Measurements from ENCODE around the gene IMMT. TPM values are rescaled to one million over a fixed set of nuclear protein-coding genes. Genes with fewer than 3 reads are reported as not detected.

The IMMT gene
- total and polyA plus RNA-seq, 2 of the 8 experiments (the other 6 are each of a cell fraction or from before 2014, with no cell fraction given) = 37.7 to 103 TPM

DNA sequence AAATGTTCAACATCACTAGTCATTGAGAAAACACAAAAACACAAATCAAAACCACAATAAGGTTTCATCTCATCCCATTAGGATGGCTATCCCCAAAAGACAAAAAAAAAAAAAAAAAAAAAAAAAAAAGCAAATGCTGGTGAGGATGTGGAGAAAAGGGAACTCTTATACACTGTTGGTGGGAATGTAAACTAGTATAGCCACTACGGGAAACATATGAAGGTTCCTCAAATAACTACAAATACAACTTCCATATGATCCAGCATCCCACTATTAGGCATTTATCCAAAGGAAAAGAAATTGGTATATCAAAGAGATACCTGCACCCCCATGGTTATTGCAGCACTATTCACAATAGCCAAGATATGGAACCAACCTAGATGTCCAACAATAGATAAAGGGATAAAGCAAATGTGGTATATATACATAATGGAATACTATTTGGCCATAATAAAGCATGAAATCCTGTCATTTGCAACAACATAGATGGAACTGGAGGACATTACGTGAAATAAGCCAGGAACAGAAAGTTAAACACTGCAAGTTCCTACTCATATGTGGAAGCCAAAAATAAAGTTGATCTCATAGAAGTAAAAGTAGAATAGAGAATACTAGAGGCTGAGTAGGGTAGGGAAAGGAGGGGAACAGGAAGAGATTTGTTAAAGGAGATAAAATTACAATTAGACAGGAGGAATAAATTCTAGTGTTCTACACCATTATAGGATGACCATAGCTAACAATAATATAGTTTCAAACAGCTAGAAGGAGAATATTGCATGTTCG, 98.0 kb downstream of the IMMT start:
- Histone ChIP-seq H3K9me3 (ENCODE audit: insufficient read depth in 2 of 2, low read depth in 1 of 2, low read length in 1 of 2) (no peaks in the 10 kb centered on the region), H3K23ac (ENCODE audit: insufficient read length) (no peak overlapping the region), H3K4me2 (ENCODE audit: insufficient read depth in 1 of 2, low read depth in 2 of 2, low read length in 2 of 2) (no peak overlapping the region), H3K27me3 (replicated peaks in 1 of 4; ENCODE audit: control insufficient read depth in 3 of 4, extremely low read depth in 1 of 4, insufficient read depth in 3 of 4, low read length in 3 of 4) (no peaks in the 10 kb centered on the region), H2BK20ac (ENCODE audit: low read length) (no peak overlapping the region), H3K4me3 (ENCODE audit: extremely low read depth in 1 of 4, insufficient read depth in 2 of 4, low read depth in 3 of 4, low read length in 4 of 4) (no peak overlapping the region), H4K91ac (replicated peaks; ENCODE audit: insufficient read length, low read length) (no peak overlapping the region), H3K79me1 (ENCODE audit: low read depth, low read length) (no peaks in the 10 kb centered on the region; the same call in 1 of the 2 replicates), H4K5ac (ENCODE audit: insufficient read length, low read depth, low read length) (no peak overlapping the region), H3K18ac (ENCODE audit: extremely low read depth, low read length) (no peak overlapping the region), H2BK120ac (replicated peaks; ENCODE audit: low read depth, low read length) (no peak overlapping the region), H3K56ac (replicated peaks; ENCODE audit: insufficient read length, low read depth, low read length) (no peak overlapping the region), H3K14ac (ENCODE audit: insufficient read length) (no peak overlapping the region), H2BK12ac (ENCODE audit: low read depth, low read length) (no peak overlapping the region), H3K36me3 (ENCODE audit: control insufficient read depth in 2 of 4, insufficient read depth in 4 of 4, low read length in 3 of 4) (peaks cover 7 to 44% (median 26%) of the 10 kb centered on the region in 4 experiments; a peak in 7 of 8 replicates), H3K9ac (replicated peaks in 1 of 4; ENCODE audit: extremely low read depth in 1 of 4, low read depth in 3 of 4, low read length in 3 of 4) (no peak overlapping the region), H3K4me1 (replicated peaks in 1 of 4; ENCODE audit: control insufficient read depth in 3 of 4, insufficient read depth in 4 of 4, low read length in 3 of 4) (no peaks in the 10 kb centered on the region), H4K8ac (ENCODE audit: extremely low read depth, insufficient read depth, low read length) (no peak overlapping the region), H2BK5ac (ENCODE audit: low read depth, low read length) (no peak overlapping the region), H2BK15ac (ENCODE audit: low read length) (no peak overlapping the region), H3K27ac (ENCODE audit: low read depth, low read length) (no peak overlapping the region), H3K79me2 (ENCODE audit: control insufficient read depth in 1 of 2, insufficient read depth in 2 of 2, low read length in 2 of 2) (peaks cover 0 to 55% of the 10 kb centered on the region in 2 experiments; a peak in 3 of 4 replicates), H3K4ac (replicated peaks; ENCODE audit: insufficient read length, low read depth, low read length) (no peak overlapping the region), H4K20me1 (replicated peaks in 1 of 2; ENCODE audit: control insufficient read depth in 1 of 2, insufficient read depth in 2 of 2, low read length in 2 of 2) (peaks cover 3 to 8% of the 10 kb centered on the region in 2 experiments), H2AK5ac (ENCODE audit: low read depth, low read length) (no peak overlapping the region), H2AFZ (ENCODE audit: low read length) (no peak overlapping the region), H3K23me2 (ENCODE audit: low read depth, low read length) (no peaks in the 10 kb centered on the region)
- ChIA-PET CTCF (ENCODE audit: partially characterized antibody) (interaction anchor here (1.1 to 1.7 kb wide), 2 partner anchors 9 to 17 kb away, joined by 3 to 7 read pairs; no protein-coding TSS in a partner anchor), POLR2A (ENCODE audit: partially characterized antibody) (no interaction called here)
- DNase-seq (ENCODE audit: low read depth in 1 of 2, low spot score in 2 of 2) = no peak
- 95% methylated on average over 3 of the region's 3 CpGs; no CpG with 5 or more reads in 1 of the 2 experiments for WGBS, 2 experiments (ENCODE audit: extremely low coverage in 1 of 2, insufficient coverage in 1 of 2, insufficient read length in 1 of 2, insufficient replicate concordance in 2 of 2, low coverage in 1 of 2, low lambda C conversion rate in 2 of 2, missing lambda C conversion rate in 1 of 2)
- FAIRE-seq = no peak
- TF ChIP-seq, protein P1, sequence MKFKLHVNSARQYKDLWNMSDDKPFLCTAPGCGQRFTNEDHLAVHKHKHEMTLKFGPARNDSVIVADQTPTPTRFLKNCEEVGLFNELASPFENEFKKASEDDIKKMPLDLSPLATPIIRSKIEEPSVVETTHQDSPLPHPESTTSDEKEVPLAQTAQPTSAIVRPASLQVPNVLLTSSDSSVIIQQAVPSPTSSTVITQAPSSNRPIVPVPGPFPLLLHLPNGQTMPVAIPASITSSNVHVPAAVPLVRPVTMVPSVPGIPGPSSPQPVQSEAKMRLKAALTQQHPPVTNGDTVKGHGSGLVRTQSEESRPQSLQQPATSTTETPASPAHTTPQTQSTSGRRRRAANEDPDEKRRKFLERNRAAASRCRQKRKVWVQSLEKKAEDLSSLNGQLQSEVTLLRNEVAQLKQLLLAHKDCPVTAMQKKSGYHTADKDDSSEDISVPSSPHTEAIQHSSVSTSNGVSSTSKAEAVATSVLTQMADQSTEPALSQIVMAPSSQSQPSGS (IDR thresholded peaks at IDR 0.05; ENCODE audit: low read length) = no peak
- TF ChIP-seq SIX5 (IDR thresholded peaks at IDR 0.05; ENCODE audit: low read depth, low read length) (no peak), SP4 (IDR thresholded peaks at IDR 0.05; ENCODE audit: low read length) (no peak), CBX5 (IDR thresholded peaks at IDR 0.05; ENCODE audit: low read depth, low read length) (no peak), SP1 (IDR thresholded peaks at IDR 0.05; ENCODE audit: low read depth, low read length) (no peak), TBP (IDR thresholded peaks at IDR 0.05; ENCODE audit: low read depth, low read length) (no peak), NANOG (IDR thresholded peaks at IDR 0.05; ENCODE audit: insufficient read depth, low read depth, low read length, poor library complexity, severe bottlenecking) (no peak)
- TF ChIP-seq, protein P2, sequence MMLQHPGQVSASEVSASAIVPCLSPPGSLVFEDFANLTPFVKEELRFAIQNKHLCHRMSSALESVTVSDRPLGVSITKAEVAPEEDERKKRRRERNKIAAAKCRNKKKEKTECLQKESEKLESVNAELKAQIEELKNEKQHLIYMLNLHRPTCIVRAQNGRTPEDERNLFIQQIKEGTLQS (IDR thresholded peaks at IDR 0.05; ENCODE audit: insufficient read depth, low read depth, low read length) = no peak
- TF ChIP-seq, protein P3, sequence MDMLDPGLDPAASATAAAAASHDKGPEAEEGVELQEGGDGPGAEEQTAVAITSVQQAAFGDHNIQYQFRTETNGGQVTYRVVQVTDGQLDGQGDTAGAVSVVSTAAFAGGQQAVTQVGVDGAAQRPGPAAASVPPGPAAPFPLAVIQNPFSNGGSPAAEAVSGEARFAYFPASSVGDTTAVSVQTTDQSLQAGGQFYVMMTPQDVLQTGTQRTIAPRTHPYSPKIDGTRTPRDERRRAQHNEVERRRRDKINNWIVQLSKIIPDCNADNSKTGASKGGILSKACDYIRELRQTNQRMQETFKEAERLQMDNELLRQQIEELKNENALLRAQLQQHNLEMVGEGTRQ (IDR thresholded peaks at IDR 0.05; ENCODE audit: low read length) = no peak

Data from H1 (cell line).